Fibroblast of the aortic adventitia (primary cell): ENCODE measurements around the gene ZG16. TPM values are rescaled to one million over a fixed set of nuclear protein-coding genes. Genes with fewer than 3 reads are reported as not detected.

Experiments
- DNase-seq: peaks from one replicate; pipeline ENCODE4 v3.0.0-alpha.2; 2010; ENCODE audit warnings: low read depth
- H3K4me3 ChIP-seq: 2 replicates; pipeline ENCODE4 v1.5.1; 2011; ENCODE audit warnings: low read depth, mild to moderate bottlenecking, control low read depth, low read length, moderate library complexity
- CTCF ChIP-seq: IDR thresholded peaks from 2 replicates; pipeline ENCODE4 v1.5.1; 2011; ENCODE audit warnings: mild to moderate bottlenecking, low read length, control low read depth, inconsistent platforms; ENCODE audit not compliant: insufficient read depth
- total RNA-seq: library from RNA; depleted of rRNA; stranded (reverse); fragments of >200 nt; gene quantifications from 2 replicates; pipeline ENCODE4 v1.2.3, GENCODE V29; 2012; ENCODE audit warnings: low replicate concordance

Gene ZG16
- total RNA-seq, 1 donor, result not detected

- no peak for DNase-seq
- no peak for TF ChIP-seq CTCF
- peak overlapping the region; percentile 73 for H3K4me3 ChIP-seq
Measured at GRCh38 chr16:29812754-29813643, 34.9 kb downstream of the ZG16 start.

- peak overlapping the region; percentile 22 for H3K4me3 ChIP-seq
- DNase-seq, result no peak
- TF ChIP-seq CTCF, result no peak
Measured at GRCh38 chr16:29813644-29814562, 35.8 kb downstream of the ZG16 start.

- DNase-seq, result no peak
- TF ChIP-seq CTCF, result no peak
- peak overlapping the region; percentile 57 for H3K4me3 ChIP-seq
Measured at GRCh38 chr16:29814592-29814991, 36.5 kb downstream of the ZG16 start.

- H3K4me3 ChIP-seq, result peak overlapping the region; percentile 57
- no peak for DNase-seq
- no peak for TF ChIP-seq CTCF
Measured at GRCh38 chr16:29815032-29815721, 37.1 kb downstream of the ZG16 start.

- DNase-seq, result peak; percentile 100
- peak within 1 kb of the TSS; percentile 86 for H3K4me3 ChIP-seq
- peak; percentile 79 for TF ChIP-seq CTCF
Measured at GRCh38 chr16:29815793-29816693, 38.0 kb downstream of the ZG16 start, which contains the start of gene PAGR1. Gene PAGR1 (plus strand): TSS chr16:29816152. CDS start chr16:29816526, 374 bp downstream.
